HG03575 (cell line): ENCODE results near the gene SMC1B.
"Not testable (repeated sequence)": the region's sequence is repeated elsewhere in the genome, so short reads cannot be mapped to it uniquely, and the experiment has no call there.

Source experiments
- ATAC-seq: cut with Tn5 transposase; IDR thresholded peaks from one replicate; pipeline ENCODE4 v1.9.1; 2021; ENCODE audit not compliant: unreplicated experiment, insufficient number of reproducible peaks, low FRiP score; ENCODE audit errors: extremely low read depth

The SMC1B gene, protein sequence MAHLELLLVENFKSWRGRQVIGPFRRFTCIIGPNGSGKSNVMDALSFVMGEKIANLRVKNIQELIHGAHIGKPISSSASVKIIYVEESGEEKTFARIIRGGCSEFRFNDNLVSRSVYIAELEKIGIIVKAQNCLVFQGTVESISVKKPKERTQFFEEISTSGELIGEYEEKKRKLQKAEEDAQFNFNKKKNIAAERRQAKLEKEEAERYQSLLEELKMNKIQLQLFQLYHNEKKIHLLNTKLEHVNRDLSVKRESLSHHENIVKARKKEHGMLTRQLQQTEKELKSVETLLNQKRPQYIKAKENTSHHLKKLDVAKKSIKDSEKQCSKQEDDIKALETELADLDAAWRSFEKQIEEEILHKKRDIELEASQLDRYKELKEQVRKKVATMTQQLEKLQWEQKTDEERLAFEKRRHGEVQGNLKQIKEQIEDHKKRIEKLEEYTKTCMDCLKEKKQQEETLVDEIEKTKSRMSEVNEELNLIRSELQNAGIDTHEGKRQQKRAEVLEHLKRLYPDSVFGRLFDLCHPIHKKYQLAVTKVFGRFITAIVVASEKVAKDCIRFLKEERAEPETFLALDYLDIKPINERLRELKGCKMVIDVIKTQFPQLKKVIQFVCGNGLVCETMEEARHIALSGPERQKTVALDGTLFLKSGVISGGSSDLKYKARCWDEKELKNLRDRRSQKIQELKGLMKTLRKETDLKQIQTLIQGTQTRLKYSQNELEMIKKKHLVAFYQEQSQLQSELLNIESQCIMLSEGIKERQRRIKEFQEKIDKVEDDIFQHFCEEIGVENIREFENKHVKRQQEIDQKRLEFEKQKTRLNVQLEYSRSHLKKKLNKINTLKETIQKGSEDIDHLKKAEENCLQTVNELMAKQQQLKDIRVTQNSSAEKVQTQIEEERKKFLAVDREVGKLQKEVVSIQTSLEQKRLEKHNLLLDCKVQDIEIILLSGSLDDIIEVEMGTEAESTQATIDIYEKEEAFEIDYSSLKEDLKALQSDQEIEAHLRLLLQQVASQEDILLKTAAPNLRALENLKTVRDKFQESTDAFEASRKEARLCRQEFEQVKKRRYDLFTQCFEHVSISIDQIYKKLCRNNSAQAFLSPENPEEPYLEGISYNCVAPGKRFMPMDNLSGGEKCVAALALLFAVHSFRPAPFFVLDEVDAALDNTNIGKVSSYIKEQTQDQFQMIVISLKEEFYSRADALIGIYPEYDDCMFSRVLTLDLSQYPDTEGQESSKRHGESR

DNA sequence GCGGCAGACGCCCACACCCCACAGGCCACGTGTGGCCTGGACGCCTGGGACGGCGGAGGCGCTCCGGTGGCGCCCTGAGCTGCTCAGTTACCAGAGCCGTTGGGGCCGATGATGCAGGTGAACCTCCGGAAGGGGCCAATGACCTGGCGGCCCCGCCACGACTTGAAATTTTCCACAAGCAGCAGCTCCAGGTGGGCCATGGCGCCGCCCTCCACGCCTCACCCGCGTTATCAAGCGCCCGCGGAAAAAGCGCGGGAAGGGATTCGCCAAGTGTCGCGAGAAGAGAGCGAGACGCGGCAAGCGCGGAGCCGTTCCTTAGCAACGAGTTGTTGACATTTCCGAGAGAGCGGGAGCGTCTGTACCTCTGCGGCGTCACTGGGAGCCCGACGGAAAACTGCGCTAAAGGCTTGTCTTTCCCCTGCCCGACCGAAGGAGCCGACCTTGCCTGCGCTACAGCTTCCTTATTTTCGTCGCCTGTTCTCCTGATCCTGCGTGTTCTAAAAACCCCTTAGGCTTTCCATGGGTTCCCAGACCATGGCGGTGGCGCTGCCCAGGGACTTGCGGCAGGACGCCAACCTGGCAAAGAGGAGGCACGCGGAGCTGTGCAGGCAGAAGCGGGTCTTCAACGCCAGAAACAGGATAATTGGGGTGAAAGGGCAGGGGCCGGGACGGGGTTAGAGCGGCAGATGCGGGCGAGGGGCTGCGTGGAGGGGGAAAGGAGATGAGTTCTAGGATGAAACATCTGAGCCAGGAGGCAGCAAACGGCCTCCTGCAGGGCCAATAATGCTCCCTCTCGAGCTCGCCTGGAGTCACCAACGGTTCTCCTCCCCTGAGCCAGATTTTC is at the start of gene SMC1B, which contains the start of gene RIBC2:
TSS of gene SMC1B (minus strand) at position 232 of the 844 bp plus-strand sequence. CDS start at position 200, 32 bp downstream.
TSS of gene RIBC2 (plus strand) at position 326 of the 844 bp plus-strand sequence. CDS start at position 520, 194 bp downstream.
- ATAC-seq = no peak

DNA sequence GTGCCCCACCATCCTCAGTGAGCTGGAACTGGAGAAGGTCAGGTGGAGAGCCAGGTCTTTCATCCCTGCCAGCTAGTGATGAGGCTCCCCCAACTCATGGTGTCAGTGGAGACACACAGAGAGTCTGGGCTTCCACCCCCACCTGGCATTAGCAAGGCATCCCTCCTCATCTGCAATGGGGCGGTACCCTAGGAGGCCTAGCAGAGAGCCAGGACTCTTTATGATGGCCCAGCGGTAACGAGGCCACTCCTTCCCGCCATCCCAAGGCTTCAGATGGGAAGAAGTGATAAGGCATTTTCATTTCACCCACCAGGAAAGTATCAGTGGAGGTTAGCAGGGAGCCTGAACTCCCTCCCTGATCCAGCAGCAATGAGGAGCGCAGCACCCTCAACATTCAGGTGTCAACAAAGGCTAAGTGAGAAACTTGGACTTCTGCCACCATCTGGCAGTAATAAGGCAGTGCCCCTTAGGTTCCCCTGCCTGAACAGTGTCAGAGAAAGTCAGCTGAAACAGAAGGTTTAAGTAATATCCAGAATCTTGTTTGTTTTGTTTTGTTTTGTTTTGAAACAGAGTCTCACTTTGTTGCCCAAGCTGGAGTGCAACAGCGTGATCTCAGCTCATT is 48.7 kb upstream of the SMC1B start:
- no peak for ATAC-seq

DNA sequence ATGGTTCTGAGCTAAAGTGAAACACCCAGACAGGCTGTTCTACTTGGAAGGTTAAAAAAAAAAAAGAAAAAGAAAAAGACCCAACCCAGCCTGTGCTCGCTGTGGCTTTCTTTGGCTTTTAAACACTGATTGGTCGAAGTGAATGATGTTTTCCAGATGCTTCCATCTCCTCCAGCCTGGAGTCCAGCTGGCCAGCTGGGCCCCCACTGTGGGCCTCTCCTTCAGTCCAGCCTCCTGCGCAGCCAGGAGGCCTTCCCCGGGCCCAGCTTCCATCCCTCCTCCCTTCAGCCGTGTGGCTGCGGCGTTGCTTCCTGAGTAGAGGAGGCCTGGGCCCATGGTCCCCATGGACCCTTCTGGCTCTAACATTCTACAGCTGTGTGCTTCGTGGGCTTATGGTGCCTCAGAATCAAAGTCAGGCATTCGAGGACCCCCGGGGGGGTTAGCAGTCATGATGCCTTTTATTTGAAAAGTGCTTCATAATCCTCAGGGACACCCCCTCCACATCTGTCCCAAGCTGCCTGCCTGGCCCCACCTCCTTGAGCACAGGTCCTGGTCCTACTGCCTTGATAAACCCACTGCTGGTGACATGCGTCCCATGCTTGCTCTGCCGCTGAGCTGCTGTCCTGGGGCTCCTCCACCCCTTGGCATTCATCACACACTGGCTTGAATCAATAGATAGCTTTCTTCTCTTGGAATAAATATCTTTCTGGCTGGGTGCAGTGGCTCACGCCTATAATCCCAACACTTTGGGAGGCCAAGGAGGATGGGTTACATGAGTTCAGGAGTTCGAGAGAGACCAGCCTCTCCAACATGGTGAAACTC is 47.1 kb upstream of the SMC1B start:
- no peak for ATAC-seq

DNA sequence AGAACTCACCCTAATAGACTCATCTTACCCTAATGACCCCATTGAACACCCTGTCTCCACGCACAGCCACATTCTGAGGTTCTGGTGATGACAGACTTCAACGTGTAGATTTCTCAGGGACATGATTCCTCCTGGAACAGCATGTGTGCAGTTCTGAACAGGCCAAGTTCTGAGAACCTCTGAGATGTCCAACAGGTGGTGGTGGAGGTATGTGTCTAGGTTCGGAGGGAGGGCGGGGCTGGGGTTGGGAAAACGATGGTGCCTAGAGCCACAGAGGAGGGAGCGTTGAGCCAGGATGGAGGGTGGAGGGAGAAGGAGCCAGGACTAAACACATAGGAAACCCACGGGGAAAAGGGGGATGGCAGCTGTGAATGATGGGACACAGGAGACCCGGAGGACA is 45.8 kb upstream of the SMC1B start:
- no peak for ATAC-seq

DNA sequence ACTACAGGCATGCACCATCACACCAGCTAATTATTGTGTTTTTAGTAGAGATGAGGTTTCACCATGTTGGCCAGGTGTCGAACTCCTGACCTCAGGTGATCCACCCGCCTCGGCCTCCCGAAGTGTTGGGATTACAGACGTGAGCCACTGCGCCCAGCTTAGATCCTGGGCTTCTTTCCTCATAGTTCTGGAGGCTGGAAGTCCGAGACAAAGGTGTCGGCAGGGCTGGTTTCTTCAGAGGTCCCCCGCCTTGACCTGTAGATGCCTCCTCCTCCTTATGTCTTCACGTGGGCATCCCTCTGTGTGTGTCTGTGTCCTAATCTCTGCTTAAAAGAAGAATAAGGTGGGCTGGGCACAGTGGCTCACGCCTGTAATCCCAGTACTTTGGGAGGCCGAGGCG is 45.1 kb upstream of the SMC1B start:
- no peak for ATAC-seq

DNA sequence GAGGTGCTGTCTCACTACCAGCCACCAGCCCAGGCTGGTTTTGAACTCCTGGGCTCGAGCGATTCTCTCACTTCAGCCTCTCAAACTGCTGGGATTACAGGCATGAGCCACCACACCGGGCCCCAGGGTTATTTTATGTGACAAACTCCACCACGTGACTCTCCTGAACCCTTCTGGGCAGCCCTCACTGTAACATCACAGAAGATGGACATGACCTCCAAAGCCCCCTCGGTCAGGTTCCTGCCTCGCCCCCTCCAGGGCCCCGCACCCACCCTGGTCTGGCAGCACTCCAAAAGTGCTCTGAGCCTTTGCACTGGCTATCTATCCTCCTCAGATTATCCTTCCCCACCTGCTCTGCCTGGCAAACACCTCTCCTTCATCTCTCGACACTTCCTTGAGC is 43.4 kb upstream of the SMC1B start:
- no peak for ATAC-seq

DNA sequence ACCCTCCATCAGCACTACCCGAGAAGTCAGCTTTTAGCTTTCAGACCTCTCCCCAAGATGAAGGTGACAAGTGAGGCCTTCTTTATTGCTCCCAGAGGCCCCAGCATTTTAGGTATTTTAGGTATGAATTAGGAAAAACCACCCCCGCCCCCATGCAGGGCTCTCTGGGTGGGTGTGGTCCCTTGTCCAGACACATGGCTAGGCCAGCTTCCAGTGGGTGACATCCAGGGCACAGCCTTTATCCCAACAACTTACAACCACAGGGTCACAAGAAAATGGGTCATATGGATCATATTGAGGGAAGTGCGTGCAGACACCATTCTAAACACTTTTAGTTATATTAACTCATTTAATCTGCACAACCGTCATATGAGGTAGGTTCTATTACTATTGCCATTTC is 42.2 kb upstream of the SMC1B start:
- ATAC-seq = no peak

DNA sequence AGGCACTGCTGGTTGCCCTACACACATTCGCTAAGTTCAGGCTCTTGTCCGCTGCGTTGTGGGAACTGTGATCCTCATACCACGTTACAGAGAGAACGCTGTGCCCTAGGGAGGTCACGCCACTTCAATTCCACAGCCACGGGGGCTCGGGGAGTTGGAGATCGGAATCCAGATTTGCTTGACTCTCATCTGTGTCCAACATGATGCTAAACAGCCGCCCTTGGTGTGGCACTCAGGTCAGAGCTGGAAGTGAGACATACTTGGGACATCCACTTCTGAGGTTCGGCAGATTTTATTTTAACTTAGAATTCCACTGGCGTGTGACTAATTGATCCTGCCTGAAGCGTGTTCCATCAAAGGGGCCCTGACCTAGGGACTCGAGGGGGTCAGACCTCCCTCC is 41.8 kb upstream of the SMC1B start:
- no peak for ATAC-seq

DNA sequence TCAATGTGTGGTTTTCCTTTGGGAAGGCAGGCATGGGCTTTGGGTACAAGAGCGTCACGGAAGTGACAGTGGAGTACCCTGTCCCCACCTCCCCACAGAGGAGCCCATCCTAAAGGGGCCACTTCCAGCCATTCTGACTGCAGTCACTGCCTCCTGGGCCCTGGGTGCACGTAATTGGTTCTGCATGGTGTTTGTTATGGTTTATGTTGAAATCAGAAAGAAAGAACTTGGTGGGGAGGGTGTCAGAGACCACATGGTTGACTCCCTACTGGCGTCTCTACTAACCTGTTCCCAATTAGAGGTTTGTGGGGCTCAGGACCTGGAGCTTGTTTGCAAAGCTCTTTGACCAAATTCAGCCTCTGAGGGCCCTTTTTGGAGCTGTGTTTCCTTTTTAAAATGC is 40.9 kb upstream of the SMC1B start:
- no peak for ATAC-seq

DNA sequence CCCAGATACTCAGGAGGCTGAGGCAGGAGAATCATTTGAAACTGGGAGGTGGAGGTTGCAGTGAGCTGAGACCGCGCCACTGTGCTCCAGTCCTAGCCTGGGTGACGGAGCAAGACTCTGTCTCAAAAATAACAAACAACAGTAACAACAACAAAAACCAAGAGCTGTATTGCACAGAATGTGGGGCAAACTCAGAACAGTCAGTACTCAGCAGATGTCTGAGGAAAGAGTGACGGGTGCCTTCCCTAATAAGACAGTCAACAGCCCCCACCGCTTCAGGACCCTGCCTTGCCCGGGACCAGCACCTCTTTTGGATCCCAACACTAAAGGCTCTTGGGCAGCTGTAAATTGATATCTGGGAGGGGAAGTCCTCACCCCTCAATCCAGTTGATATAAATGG is 40.4 kb upstream of the SMC1B start:
- ATAC-seq = no peak

DNA sequence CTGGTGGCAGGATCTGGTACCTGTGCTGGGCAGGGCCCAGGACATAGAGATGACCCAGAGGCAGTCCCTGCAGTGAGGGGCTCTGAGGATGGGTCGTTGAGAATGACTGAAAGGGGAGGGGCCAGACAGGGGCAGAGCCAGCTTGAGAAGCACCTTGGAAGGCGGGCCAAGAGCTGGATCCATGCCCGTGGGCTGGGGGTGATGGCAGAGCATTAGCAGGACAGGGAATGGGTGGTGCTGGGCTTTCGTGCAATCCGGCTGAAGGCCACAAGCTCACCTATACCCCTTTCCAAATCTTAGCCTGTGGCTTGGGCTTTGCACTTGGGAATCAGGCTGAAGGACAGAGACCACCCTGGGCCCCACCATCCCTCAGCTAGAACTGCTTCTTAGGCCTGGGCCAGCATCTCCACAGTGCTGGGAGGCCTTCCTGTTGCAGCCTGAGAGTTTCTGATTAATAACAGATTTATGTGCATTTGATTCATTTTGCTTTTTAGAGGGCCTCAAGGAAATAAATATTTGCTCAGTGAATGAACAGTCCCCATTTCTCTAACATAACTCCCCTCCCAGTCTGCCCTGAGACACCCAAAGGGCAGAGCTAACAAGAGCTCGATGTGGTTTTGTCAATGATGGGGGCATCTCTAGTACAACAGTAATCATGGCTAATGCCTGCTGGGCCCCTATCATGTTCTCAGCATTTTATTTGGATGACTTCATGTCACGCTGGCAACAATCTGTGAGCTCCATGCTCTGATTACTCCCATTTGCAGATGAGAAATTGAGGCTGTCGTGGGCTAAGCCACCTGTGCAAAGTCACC is 39.4 kb upstream of the SMC1B start:
- ATAC-seq = no peak

DNA sequence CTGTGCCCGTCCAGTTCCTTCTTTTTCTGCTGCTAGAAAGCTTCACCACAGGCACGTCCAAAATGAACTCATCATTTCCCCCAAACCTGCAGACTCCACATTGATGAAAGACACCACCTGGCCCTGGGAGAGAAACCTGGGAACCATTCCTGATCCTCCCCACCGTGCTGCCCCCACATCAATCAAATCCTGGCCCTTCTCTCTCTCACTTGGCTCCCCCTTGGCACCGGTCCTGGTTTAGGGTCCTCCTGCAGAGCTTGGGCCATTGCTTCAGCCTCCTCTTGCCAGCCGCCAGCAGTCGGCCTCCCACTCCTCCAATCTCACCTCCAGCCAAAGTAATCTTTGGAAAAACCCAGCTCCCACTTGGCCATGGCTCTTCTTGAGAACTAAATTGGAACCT is 38.6 kb upstream of the SMC1B start:
- ATAC-seq = no peak

DNA sequence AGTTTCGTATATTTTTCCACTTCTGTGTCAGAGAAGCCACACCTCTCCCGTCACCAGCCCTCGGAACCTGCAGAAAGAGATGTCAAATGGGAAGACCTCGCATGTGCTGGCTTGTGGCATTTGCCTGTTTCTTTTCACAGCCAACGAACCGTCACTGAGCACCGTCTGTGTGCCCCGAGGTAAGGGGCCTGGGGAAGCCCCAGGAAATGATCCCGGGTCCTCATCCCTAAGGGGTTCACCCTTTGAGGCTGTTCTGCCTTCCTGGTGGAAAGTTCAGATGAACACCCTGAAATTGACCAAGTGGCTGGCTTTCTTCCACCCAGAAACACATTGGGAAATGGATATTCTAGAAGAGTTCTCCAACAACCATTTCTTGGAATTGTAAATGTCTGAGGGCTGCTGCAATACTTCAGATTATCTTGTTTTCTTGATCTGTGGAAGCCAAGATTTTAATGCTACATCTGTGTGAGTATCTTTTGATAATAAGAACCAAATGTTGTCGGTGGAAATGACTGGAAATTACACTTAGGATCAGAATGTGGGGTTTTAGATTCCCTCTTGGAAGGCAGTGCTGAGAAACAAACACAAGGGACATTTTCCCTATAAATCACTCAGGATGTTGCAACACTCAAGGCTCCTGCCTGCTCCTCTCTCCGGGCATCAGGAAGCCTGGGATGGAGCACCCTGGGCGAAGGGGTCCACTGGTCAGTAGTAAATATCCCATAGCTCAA is 37.7 kb upstream of the SMC1B start:
- ATAC-seq = no peak

DNA sequence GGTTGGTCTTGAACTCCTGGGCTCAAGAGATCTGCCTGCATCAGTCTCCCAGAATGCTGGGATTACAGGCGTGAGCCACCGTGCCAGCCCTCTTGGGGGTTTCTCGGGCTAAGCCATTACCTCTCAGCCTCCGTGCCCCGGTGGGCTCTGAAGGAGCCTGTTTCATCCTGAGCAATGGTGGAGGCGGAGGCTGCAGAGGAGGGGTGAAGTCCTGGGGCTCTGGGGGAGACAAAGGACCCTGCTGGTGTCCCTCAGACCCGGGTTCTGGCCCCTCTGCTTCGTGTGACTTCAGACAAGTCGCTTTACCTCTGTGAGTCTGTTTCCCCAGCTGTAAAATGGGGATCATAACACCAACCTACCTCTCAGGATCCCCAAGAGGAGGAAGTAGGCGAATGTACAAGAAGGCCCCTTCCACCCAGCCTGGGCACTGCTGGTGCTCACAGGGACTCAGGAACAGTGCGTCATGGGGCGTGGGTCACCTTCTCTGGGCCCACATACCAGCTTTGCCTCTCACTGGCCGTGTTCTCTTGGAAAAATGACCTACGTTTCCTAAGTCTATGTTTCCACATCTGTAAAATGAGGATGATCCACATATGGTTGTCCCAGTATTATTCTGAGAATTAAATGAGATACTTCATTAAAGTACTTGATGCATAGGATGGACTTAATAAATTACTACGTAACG is 36.8 kb upstream of the SMC1B start:
- ATAC-seq = no peak

DNA sequence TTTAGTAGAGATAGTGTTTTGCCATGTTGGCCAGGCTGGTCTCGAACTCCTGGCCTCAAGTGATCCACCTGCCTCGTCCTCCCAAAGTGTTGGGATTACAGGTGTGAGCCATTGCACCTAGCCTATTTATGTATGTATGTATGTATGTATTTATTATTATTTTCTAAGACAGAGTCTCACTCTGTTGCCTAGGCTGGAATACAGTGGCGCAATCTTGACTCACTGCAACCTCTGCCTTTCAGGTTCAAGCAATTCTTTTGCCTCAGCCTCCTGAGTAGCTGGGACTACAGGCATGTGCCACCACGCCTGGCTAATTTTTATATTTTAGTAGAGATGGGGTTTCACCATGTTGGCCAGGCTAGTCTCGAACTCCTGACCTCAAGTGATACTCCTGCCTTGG is 36.0 kb upstream of the SMC1B start:
- not testable (repeated sequence) for ATAC-seq
